ENCODE measurements around the gene DLX4.

DLX4 gene

DNA sequence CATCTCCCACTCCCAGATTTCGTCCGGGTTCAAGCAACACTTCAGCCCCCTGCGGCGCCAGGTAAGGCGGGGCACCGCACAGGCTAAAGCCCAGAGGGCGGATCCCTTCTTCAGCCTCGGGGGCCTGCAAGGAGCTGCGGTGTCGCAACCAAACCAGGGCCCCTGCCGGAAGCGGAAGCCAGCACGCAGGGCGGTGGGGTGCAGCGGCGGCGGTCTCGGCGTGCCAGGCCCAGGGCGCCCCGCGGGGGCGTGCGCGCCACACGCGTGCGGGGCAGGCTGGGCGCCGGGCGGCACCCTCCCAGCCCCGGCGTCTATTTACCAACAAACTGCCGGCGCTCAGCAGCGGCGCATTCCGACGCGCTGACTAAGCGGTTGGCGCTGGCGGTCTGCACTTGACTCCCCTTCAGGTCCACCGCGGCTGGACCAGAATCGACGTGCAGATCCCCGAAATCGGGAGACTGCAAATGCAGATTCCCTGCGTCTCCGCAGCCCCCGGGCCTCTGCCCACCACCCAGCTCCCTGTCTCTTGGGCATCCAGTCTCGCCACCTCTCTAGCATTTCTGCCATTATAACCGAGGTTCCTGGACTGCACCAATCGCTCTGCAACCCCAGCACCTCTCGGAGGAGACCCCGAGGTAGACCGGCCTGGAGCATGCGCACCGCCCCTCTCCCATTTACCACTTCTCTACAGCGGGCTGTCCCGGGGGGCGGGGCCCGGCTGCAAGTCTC lies 421 bp upstream of the DLX4 start:
- DNase-seq (ENCODE audit: low read depth) = peak; percentile 21

DNA sequence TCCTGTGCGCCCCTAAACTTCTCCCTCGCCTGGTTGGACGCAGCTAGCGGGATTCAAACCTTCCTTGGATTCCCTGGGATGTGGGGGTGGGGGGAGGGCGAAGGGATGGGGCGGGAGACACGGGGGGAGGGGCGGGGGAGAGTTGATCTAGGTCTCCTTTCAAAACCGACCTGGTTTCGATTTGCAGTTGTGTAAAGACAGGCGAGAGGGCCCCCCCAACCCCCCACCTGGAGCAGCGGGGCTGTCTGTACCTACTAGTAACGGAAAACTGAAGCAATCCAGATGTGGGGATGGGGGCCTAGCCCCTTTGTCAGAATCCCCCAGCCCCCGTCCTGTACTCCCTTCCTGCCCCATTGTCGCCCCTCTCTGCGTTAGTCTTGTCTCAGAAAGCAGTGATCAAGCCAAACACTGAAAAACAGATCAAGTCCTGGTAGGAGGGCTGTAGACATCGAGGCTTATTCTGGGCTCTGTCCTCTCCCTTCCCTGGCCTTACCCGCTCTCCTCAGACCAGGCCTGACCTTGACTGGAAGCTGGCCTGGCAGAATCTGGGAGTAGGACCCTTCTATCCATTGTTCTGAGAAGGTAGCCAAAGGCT lies 902 bp downstream of the DLX4 start:
- no peak for DNase-seq (ENCODE audit: low read depth)

DNA sequence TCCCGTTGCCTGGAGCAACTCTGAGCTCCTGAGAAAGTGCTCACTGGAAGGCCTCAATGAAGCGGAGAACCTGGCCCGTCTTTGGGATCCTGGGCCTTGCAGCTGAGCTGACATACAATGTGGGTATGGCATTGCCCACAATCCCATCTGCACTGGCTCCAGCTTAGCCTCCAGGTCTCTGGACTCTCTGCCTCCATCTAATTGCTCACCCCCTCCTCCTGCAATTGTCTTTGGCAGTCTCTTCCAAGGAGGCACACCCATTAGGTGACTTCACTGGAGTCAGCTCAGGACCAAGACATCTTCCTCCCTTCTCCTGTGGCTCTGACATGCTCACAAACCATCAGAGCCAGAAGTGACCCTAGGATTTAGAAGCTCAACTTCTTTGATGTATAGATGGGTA lies 1.5 kb downstream of the DLX4 start:
- DNase-seq (ENCODE audit: low read depth) = no peak

DNA sequence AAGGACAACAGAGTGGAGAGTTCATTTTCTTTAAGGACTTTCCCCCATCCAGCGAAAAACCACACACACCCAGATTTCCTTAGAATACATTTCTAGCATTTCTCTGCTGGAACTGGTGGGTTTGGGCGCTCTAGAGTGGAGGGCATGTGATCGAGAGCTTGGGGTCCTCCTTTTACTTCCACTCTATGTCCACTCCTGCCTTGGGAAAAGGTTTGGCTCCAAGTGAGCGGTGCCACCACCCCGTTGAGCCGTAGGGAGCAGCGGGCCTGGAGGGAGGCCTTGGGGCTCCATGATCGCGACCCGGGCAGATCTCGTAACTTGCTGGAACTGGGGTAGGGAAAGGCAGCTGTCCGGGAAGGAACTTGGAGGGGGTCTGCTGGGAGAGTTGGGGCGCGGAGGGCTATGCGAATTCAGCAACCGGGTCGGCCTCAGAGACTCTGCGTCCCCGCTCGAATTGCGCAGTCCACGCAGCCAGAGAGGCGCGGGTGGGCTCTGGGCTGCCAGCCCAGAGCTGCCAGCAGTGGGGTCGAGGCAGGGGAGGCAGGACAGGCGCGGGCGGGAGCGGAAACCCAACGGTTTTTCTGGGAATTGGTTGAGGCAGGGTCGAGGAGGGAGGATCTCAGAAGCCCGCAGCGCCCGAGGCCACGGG lies 2.3 kb downstream of the DLX4 start:
- no peak for DNase-seq (ENCODE audit: low read depth)

DNA sequence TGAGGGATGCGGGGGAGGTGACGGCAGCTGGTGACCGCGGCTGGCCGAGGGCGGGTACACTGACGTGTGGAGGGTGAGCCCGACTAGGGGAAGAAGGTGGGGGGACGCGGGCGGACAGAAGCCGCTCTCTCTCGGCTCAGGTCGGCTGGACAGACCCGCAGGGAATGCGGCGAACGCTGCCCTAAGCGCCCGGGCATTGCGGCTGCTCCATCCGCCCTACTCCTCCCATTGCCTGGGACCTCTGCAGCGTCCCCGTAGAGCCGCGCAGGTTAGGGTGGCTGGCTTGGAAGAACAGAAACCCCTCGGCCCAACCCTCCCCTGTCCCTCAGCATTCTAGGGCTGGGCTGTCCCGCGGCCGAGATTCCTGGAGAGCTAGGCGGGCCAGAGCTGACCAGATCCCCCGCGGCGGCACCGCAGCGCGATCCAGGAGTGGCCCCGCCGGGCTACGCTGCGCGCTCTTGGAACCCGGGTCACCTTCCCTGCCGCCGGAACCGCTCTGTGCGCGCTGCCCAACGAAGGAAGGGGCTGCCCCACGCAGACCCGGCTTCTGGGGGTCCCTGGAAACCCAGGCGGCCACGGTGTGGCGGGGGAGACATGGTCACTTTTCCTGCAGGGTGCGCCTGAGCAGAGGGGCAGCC lies 3.0 kb downstream of the DLX4 start:
- no peak for DNase-seq (ENCODE audit: low read depth)

DNA sequence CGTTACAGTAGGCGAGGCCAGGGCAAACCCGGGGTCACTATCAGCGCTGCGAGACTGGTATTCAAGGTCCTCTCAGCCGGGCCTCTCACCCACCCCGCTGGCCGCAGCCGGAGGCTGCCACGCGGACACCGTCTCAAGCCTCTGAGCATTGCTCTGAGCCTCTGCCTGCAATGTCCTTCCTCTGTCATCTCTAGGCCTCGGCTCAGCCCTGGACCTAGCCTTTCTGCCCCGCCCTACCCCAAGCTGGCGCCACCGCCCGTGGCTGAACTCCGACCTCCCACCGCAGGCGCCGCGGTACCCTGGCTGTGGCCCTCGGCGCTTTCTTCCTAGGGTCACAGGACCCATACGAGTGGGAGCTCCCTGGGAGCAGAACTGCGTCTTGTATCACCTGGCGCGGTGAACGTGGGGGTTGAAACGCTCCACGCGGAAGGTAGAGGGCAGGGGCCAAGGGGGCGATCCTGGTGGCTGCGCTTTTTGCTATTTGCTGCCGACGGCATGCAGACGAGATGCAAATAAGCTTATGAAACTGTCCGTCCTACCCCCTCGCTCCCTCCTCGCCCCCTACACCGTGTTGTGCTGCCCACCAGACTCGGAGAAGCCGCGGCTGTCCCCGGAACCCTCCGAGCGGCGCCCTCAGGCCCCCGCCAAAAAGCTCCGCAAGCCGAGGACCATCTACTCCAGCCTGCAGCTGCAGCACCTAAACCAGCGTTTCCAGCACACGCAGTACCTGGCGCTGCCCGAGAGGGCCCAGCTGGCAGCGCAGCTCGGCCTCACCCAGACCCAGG lies 3.7 kb downstream of the DLX4 start:
- no peak for DNase-seq (ENCODE audit: low read depth)

DNA sequence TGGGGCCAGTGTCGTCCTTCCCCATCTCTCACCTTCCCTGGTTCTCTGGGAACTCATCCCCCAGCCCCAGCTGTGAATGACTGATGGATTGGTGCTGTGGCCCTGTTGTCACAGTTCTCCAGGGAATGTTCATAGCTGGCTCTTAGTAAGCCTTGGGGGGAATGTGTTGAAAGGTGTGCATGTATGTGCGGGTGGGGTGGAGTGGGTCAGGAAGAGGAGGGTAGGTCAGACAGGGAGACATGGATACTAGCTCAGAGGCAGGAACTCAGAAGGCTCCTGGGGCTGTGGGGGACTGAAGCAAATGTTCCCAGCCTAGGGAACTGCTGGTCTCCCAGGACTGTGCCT lies 4.3 kb downstream of the DLX4 start:
- no peak for DNase-seq (ENCODE audit: low read depth)

DNA sequence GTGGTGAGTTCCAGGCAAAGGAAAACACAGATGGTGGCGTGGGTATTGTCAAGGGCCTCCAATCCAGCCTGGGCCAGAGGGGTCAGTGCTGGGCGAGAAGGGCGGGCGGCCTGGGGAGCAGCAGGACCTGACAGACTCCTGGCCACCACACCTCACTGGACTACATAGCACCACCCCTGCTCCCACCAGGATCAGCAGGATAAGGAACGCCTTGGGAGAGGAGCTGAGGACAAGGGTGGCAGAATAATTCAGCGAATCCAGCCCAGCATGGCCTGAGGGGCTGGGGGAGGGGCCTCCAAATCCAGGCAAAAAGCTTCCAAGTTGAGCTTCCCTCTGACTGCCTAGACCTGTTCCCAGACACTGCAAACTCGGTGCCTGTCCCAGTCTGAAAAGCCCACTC lies 6.5 kb downstream of the DLX4 start:
- DNase-seq (ENCODE audit: low read depth) = no peak

DNA sequence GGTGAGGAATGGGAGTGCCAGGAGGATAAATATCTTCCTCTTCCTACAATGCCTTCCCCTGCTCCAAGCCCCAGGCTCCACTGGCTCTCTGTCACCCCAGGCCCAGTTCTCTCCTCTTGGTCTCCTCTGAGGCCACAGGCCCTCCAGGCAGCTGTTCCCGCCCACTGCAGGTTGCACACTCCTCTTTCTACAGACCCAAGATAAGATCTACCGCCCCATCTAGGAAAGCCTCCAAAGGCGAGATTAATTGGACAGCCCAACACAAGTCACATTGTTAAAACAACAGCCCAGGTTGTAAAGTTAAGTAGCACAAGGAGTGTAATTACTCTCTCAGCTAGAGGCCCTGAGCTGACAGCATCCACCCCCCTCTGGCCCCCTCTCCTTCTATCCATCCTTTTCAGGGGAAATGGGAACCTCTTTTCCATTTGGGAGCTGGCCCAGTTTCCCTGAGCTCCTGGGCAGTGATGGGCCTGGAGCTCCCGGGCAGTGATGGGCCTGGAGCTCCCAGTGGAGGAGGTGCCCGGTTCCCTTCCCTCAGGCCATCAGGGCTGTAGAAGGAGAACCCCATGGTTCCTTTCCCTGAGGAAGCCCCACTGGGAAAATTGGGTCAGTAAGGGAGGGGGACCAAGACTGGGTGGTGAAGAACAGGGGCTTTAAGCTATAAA lies 7.3 kb downstream of the DLX4 start:
- no peak for DNase-seq (ENCODE audit: low read depth)

DNA sequence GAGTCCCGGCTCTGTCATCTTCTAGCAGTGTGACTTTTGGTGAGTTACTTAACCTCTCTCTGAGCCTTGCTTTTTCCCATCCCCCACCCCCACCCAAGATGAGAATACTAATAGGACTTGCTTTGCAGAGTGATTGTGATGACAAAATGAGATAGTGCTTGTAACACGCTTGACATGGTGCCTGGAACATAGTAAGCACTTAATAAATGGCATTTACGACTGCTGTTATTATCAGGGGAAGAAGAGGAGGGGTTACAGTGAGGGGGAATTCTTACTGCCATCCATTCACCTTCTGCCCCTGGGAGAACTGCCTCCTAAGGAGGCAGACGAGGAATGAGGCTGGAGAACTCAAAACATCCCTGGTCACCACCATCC lies 7.8 kb downstream of the DLX4 start:
- DNase-seq (ENCODE audit: low read depth) = no peak

DNA sequence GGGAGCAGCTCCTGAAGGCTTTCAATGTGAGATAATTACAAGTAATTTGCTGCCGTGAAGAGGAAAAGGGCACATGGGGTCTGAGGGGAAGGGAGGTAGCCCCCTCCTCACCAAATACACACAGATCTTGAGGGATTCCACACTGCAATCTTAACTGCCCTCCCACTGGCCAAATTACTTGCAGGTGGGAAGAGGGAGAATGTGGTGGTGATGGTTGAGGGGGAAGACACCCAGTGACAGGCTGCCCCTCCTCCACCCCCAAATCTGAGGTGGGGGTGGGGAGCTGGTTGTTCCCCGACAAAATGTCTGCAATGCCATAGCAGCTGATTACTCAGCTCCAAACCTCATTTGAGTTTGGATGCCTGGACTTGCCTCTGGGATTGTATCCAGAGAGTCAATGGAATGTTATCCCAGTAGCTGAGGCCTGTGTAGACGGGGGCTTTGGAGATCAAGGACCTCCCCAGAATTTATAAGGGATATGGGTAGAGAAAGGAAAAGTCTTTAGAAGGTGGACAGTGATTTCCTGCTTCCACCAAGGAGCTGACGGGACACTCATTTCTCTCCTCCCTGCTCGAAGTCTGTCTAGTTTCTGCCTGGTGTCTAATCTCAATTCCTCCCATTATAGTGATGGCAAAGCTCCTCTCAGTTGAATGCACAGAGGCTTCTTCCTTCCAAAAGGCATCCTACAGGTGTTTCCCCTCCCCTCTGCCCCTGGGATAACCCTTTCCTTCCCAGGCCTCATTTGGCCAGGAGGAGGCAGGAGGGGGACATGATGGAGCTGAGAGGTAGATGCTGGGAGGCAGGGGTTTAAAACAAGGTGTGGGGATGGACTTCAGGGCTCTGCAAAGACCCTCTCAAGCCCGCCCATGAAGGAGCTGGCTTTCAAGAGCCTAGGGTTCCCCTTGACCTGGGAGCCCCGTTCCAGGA lies 8.7 kb downstream of the DLX4 start:
- no peak for DNase-seq (ENCODE audit: low read depth)

DNA sequence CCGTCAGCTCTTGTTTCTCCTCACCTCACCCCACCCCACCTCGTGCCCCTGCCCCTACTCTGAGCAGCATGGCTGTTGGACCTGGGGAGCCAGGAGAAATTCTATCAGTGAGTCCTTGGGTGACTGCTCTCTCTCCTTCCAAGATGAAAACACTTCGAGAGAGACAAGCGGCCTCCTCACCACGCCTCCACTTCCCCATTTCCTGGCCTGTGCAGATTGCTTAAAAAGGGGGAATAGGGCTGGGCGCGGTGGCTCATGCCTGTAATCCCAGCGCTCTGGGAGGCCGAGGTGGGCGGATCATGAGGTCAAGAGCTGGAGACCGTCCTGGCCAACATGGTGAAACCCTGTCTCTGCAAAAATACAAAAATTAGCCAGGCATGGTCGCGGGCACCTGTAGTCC lies 9.5 kb downstream of the DLX4 start:
- no peak for DNase-seq (ENCODE audit: low read depth)

DNA sequence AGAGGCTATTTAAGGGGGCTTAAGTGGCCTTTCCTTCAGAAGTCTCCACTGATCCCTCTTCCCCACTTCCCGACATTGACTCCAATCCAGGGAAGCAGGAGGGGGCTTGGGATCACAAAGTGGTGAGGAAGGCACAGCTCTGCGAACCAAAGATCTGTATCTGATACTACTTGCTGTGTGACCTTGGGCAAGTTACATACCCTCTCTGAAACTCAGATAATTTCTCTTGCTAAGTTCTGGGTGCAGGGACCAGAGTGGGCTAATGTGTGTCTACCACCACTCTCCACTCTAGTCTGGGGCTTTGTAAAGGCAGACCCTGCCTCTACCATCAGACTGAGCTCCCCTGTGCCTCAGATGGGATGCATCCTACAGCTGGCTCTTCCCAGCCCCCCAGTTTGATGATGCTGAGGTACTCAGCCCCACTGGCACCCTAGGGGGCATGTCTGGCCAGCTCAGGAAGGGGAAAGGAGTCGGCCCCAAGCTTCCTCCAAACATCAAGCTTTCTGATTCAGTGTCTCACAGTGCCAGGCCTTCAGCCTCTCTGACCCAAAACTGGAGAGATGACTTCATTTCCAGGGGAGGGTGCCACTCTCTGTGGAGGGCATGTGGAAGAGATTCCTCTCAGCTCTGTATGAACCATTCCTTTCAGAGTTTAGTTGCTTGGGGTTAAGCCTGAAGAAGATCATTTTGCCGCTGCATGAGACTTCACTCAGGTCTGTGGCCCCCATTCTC lies 10.9 kb downstream of the DLX4 start:
- DNase-seq (ENCODE audit: low read depth) = no peak

DNA sequence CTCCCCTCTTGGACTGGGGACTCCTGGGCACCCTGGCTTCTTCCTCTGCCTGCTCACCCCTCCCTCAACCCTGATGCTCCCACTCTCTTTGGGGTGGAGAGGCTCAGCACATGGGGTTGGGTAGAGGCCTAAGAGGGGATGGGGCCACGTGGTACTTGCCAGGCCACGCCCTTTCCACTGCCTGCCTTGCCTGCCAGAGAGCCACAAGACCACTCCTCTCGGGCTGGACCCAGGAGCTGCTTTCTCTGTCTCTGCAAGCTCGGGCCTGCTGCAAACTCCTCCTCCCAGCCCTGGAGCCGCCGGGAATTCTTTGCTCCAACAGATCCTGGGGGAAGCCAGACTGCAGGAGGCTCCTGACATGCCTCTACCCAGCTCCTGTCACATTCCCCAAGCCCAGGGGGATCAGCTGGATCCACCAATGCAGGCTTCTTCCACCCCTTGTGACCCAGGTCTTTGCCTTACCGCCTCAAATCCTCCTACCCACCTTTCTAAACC lies 11.8 kb downstream of the DLX4 start:
- DNase-seq (ENCODE audit: low read depth) = no peak

DNA sequence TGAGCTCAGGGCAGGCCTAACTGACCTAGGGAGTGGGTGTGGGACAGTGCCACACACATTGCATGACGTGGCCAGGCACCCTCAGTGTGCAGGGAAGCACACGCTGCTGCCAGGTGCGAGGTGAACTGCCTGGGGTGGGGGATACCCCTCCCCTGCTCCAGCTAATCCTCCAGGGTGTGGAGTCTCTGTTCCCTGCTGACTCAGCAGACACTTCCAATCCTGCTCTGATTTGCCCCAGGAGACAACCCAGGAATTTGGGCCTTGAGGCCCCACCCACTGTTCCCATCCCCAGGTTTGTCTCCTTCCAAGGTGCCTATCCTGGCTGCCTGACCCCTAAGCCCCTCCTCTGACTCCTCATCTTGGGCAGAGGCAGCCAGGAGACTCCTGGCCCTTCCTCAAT lies 15.3 kb downstream of the DLX4 start:
- no peak for DNase-seq (ENCODE audit: low read depth)

DNA sequence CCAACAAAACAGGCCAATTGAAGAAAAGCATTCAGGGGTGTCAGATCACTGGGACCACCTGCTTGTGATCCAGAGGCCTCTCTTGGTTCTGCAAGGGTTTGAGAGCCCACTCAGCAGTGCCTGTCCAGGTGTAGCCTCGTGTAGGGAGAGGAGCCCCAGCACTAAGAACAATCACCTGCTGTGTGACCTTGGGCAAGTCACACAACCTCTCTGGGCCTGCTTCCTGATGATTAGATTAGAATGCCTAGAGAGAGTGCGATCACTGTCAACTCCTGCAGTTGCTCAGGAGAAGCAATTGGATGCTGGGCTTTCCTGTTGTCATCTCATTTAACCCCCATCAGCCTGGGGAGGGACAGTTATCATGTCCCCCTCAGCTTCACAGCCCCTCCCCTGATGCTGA lies 15.8 kb downstream of the DLX4 start:
- DNase-seq (ENCODE audit: low read depth) = no peak

DNA sequence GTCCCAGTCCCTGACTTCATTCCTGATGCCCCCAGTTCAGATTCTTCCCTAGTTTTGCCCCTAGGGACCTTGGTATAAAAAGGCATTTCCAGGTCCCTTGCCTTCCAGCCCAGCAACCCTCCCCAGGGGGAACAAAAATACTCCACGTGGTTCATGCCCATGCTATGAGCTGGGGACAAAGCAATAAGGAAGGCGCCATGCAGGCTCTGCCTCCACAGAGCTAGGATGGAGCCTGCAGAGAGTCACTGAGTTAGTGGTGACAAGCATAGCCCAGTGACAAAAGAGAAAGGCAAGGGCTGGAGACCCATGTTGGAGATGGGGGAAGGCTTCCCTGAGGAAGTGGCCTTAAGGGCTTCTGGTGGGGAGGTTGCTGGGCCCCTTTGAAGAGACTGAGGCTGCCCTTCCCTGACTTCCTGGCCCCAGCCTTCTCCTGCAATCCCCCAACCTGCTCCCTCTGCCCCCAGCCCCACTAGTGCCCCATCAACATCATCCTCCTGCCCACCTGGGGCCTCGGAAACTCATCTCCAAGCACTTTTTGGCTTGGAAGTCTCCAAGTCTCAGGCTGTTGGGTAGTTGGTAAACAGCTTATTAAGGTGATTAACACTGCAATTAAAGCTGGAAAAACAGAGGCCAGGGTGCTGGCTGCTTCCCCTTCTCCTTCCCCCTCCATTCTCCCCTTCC lies 16.5 kb downstream of the DLX4 start:
- no peak for DNase-seq (ENCODE audit: low read depth)

DNA sequence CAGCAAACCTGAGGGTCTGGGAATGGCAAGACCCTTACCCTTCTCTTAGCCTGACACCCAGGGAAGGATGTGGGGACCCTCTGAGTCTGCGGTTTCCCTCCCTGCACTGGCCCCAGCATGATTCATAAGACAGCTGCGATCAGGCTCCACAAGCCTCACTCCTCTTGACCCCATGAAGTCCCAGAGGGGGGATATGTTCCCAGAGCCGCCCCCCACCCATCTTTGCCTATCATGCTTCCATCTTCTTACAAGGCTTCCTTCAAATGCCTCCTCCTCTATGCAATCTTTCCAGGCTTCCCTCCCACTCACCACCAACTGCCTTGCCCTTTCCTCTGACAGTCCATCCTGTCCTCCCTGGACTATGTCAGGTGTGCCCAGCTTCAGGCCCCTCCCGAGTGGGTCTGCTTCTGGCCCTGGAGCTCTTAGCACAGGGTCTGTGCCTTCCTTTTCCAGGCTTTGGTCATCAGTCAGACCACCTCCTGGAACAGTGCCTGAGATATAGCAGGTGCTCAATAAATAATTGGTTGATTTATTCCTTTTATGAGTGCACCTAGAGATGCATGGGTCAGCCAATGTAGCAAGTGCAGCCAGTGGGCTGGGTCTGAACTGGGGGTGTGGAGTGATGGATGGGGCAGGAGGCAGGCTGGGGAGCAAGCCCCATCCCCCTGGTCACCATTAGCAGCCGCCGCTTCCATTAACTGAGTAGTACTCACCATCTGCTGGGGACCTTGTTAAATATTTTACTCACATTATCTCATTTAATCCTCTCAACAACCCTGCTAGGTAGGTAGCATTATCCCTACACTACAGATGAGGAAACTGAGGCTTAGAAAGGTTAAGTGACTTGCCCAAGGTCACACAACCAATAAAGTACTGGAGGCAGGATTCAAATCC lies 17.7 kb downstream of the DLX4 start:
- DNase-seq (ENCODE audit: low read depth) = no peak

DNA sequence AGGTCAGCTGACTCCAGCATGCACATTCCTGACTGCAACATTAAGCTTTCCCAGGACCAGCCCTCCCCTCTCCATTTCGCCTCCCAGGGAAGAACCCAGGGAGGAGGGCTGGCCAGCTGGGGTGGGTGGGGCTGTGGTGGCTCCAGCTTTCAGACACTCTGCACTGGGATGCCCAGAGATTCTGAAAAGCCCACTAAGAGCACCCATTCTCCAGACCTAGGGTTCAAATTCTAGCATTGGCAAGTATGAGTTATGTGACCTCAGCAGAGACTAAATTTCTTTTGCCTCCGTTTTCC lies 18.2 kb downstream of the DLX4 start:
- no peak for DNase-seq (ENCODE audit: low read depth)
